MG63 (cell line): ENCODE data around the gene FARP1. TPM values are rescaled to one million over a fixed set of nuclear protein-coding genes. Genes with fewer than 3 reads are reported as not detected.

ENCODE experiments used
- DNase-seq: peaks from one replicate; pipeline ENCODE4 v3.0.0-alpha.2; 2020
- H3K27me3 ChIP-seq: fragments of 250-450 bp; sonication (Bioruptor Pico); 2 replicates; pipeline ENCODE4 v1.5.1; 2020; ENCODE audit warnings: mild to moderate bottlenecking, moderate library complexity
- H3K36me3 ChIP-seq: fragments of 250-450 bp; sonication (Bioruptor Pico); 2 replicates; pipeline ENCODE4 v1.5.1; 2020; ENCODE audit warnings: mild to moderate bottlenecking, moderate library complexity
- H3K4me3 ChIP-seq: fragments of 250-450 bp; sonication (Bioruptor Pico); 2 replicates; pipeline ENCODE4 v1.5.1; 2020; ENCODE audit warnings: mild to moderate bottlenecking, moderate library complexity
- H3K9me3 ChIP-seq: fragments of 250-450 bp; sonication (Bioruptor Pico); 2 replicates; pipeline ENCODE4 v1.5.1; 2020; ENCODE audit warnings: mild to moderate bottlenecking, moderate library complexity
- total RNA-seq: library from RNA; depleted of rRNA; stranded (reverse); fragments of >200 nt; shearing (Covaris generic); gene quantifications from 2 replicates; pipeline ENCODE4 v1.2.3, GENCODE V29; 2014; ENCODE audit warnings: low replicate concordance

Gene FARP1
- total RNA-seq, 1 experiment from 2014 or later, result 16.0 TPM

GRCh38 chr13:98310485-98311199 is 167.7 kb downstream of the FARP1 start:
- DNase-seq, result no peak
- H3K9me3 ChIP-seq, result no peaks in the 10 kb centered on the region
- H3K4me3 ChIP-seq, result no peak overlapping the region
- H3K27me3 ChIP-seq, result no peaks in the 10 kb centered on the region
- peaks cover 4% of the 10 kb centered on the region for H3K36me3 ChIP-seq

DNA sequence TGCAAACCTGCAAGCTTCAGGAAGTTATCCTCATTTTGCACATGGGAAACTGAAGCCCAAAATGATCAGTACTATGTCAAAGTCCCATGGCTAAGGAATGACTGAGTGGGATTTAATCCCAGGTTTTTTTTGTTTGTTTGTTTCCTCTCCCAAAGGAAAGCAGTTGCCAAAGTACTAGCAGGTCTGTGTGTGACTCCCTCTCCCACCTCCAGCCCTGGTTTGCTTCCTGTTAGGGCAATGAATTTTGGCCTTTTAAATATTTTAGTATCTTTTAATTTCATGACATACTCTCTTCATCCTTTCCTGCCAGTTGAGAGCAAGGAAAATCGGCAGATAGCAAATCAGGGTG is 168.3 kb downstream of the FARP1 start:
- Histone ChIP-seq H3K36me3 (peaks cover 4% of the 10 kb centered on the region), H3K27me3 (no peaks in the 10 kb centered on the region), H3K4me3 (no peak overlapping the region), H3K9me3 (no peaks in the 10 kb centered on the region)
- DNase-seq, result no peak

- no peak overlapping the region for H3K4me3 ChIP-seq
- peaks cover 4% of the 10 kb centered on the region for H3K36me3 ChIP-seq
- no peaks in the 10 kb centered on the region for H3K9me3 ChIP-seq
- no peak for DNase-seq
- H3K27me3 ChIP-seq, result no peaks in the 10 kb centered on the region
Observed at GRCh38 chr13:98312606-98313005, 169.7 kb downstream of the FARP1 start.

GRCh38 chr13:98313023-98313921 is 170.4 kb downstream of the FARP1 start:
- Histone ChIP-seq H3K36me3 (peaks cover 4% of the 10 kb centered on the region), H3K9me3 (no peaks in the 10 kb centered on the region), H3K4me3 (no peak overlapping the region), H3K27me3 (no peaks in the 10 kb centered on the region)
- DNase-seq, result no peak

DNA sequence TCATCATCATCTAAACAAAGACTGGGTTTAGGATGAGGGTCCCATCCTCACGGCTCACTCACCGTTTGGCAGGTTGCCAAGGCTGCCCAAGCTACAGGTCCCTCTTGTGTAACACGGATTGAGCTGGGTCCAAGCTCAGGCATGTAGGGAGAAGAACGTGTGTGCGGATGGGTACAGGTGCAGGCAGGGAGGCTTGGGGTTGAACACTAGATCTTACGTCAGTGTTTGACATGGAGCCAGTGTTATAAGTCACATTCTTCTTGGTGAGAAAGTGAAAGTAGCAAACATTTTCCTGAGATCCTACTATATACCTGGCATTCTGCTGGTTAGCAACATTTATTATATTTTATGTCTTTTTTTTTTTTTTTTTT is 171.0 kb downstream of the FARP1 start:
- Histone ChIP-seq H3K4me3 (no peak overlapping the region), H3K27me3 (no peaks in the 10 kb centered on the region), H3K36me3 (peaks cover 4% of the 10 kb centered on the region), H3K9me3 (no peaks in the 10 kb centered on the region)
- no peak for DNase-seq

DNA sequence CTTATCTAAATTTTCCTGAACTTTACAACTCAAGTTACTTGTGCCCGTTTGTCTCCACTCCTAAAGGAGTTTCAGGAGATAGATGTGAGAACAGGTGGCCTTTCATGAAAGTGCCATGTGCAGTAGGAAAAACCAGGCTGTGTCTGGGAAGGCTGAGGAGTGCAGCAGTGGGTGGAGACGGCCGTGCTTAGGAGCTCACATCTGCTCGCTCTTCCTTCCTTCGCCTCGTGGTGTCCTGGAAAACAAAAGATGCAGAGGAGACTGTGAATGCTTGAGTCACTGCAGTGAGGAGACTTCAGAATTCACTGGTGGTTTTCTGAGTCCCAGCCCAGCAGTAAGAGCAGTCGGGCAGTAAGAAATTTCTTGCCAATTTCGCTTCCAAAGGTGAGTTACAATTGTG is 172.6 kb downstream of the FARP1 start:
- no peak for DNase-seq
- peaks cover 4% of the 10 kb centered on the region for H3K36me3 ChIP-seq

GRCh38 chr13:98315902-98316301 is 173.0 kb downstream of the FARP1 start:
- Histone ChIP-seq H3K9me3 (no peaks in the 10 kb centered on the region), H3K4me3 (no peak overlapping the region), H3K27me3 (no peaks in the 10 kb centered on the region), H3K36me3 (peaks cover 4% of the 10 kb centered on the region)
- DNase-seq, result no peak

More for the DNA sequence above, 172.6 kb downstream of the FARP1 start:
- Histone ChIP-seq H3K27me3 (no peaks in the 10 kb centered on the region), H3K4me3 (no peak overlapping the region), H3K9me3 (no peaks in the 10 kb centered on the region)

GRCh38 chr13:98317573-98318171 is 174.8 kb downstream of the FARP1 start:
- no peaks in the 10 kb centered on the region for H3K27me3 ChIP-seq
- no peak overlapping the region for H3K4me3 ChIP-seq
- peaks cover 4% of the 10 kb centered on the region for H3K36me3 ChIP-seq
- DNase-seq, result no peak
- no peaks in the 10 kb centered on the region for H3K9me3 ChIP-seq

DNA sequence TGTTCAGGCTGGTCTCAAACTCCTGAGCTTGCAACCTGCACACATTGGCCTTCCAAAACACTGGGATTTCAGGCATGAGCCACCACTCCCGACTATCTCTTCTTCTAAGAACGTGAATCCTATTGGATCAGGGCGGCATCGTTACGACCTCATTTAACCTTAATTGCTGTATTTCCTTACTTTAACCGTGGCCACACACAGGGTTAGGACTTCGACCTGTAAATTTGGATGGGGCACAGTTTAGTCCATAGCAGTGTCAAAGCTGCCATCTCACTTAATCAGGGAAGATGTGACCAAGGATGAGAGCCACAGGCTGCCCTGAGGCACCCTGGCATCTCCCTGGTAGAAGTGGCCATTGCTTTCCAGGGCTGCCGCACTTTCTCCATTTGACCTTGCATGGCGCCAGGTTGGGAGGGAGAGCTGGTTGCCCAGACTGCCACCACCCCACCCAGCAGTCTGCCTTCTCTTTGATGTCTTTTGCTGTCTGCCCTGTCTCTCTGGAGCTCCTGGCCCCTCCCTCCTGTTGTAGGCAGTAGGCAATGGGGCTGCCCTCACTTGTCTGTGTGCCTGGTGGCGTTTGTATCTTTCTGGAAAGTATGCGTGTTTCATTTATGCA is 175.5 kb downstream of the FARP1 start:
- no peaks in the 10 kb centered on the region for H3K9me3 ChIP-seq
- no peaks in the 10 kb centered on the region for H3K27me3 ChIP-seq
- no peak overlapping the region for H3K4me3 ChIP-seq
- peaks cover 4% of the 10 kb centered on the region for H3K36me3 ChIP-seq
- no peak for DNase-seq

- H3K36me3 ChIP-seq, result no peaks in the 10 kb centered on the region; the same call in 1 of the 2 replicates
- no peaks in the 10 kb centered on the region for H3K27me3 ChIP-seq
- no peak for DNase-seq
- H3K9me3 ChIP-seq, result no peaks in the 10 kb centered on the region
- H3K4me3 ChIP-seq, result no peak overlapping the region
Observed at GRCh38 chr13:98320561-98321105, 177.7 kb downstream of the FARP1 start.

DNA sequence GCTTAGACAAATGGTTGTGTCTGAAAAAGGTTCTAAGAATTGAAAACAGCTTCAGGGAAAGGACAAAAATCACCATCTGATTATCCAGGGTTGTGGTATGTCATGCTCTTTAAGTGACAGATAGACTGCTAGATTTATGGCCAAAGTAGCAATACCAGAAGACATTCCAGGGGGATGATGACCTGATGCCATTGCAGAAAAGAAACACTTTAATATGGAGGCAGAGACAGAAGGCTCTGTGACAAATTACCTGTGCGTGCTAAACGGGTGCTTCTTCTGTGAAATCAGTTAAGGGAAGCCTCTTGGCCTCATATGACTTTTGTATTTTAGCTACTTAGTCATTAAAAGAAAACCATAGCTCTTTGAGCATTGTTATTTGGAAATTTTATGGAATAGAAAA is 178.5 kb downstream of the FARP1 start:
- no peak overlapping the region for H3K4me3 ChIP-seq
- H3K9me3 ChIP-seq, result no peaks in the 10 kb centered on the region
- no peak for DNase-seq
- H3K27me3 ChIP-seq, result no peaks in the 10 kb centered on the region
- H3K36me3 ChIP-seq, result no peaks in the 10 kb centered on the region

GRCh38 chr13:98322091-98322718 is 179.3 kb downstream of the FARP1 start:
- Histone ChIP-seq H3K9me3 (no peaks in the 10 kb centered on the region), H3K4me3 (no peak overlapping the region), H3K27me3 (no peaks in the 10 kb centered on the region), H3K36me3 (no peaks in the 10 kb centered on the region)
- DNase-seq, result no peak

- Histone ChIP-seq H3K27me3 (no peaks in the 10 kb centered on the region), H3K4me3 (no peak overlapping the region), H3K36me3 (no peaks in the 10 kb centered on the region), H3K9me3 (no peaks in the 10 kb centered on the region)
- no peak for DNase-seq
Observed at GRCh38 chr13:98324105-98324504, 181.2 kb downstream of the FARP1 start.

- no peak overlapping the region for H3K4me3 ChIP-seq
- no peaks in the 10 kb centered on the region for H3K9me3 ChIP-seq
- no peaks in the 10 kb centered on the region for H3K27me3 ChIP-seq
- no peaks in the 10 kb centered on the region for H3K36me3 ChIP-seq
- DNase-seq, result no peak
Observed at GRCh38 chr13:98325724-98326123, 182.8 kb downstream of the FARP1 start.

DNA sequence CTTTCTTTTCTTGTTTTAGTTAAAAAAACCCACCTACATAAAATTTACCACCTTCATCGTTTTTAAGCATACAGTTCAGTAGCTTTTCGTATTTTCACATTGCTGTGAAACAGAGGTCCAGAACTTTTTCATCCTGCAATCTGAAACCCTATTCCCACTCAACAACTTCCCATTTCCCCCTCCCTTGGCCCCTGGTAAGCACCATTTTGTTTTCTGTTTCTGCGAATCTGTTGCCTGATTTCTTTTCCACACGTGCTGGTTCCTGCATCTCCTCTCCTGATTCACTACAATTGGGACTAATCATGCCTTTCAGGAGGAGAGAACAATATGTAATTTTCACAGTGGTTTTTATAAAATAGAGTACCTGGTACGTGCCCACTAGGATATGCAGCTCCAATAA is 183.4 kb downstream of the FARP1 start:
- no peaks in the 10 kb centered on the region for H3K27me3 ChIP-seq
- H3K4me3 ChIP-seq, result no peak overlapping the region
- H3K9me3 ChIP-seq, result no peaks in the 10 kb centered on the region

More for the DNA sequence above, 183.4 kb downstream of the FARP1 start:
- no peak for DNase-seq
- no peaks in the 10 kb centered on the region for H3K36me3 ChIP-seq
